ENCODE measurements around the gene NAT10. TPM values are rescaled to one million over a fixed set of nuclear protein-coding genes. Genes with fewer than 3 reads are reported as not detected.

NAT10 gene
- total RNA-seq, 1 experiment from 2014 or later = 103 TPM

DNA sequence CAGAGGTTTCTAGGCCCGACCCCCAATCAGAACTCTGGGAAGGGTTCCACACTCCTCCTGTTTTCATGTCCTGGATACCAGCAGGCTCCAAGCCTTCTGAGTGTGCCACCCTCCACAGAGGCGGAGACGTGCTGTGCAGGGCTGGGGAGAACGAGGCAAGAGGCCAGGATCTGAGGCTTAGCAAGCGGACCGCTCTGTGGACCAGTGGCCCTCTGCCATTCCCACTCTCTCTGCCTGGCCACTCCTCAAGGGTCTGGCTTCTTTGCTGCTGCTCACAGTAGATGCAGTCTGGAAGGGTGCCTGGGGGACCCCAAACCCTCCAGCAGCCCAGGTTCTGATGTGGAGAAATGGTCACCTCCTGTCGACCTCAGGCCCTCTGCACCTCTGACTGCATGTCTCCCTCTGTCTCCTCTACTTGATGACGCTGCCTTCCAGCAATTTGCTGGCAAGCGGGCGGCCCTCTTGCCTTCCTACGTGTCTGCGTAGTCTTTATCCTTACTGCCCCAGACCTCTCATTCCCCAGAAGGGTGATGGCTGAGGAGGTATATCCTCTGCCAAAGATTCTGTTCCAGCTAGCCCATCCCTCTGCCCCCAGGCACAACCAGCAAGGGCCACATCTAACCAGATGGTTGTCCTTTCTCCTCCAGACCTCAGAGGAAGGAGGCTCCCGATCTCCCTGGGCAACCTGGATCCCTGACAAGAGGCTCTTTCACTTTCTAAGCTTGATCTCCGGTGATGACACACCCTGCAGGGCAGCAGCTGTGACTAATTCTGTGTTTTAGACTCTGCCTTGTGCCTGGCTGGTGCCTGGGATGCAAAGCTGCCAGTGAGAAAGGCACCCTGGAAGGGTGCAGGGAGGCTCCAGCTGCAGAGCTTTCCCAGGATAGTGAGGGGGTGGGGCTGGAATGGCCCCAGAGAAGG is 87.3 kb downstream of the NAT10 start:
- Mint-ChIP-seq H3K27me3 (ENCODE audit: low read depth) (no peaks in the 10 kb centered on the region), H3K4me1 (peaks cover 50 to 56% of the 10 kb centered on the region in 2 experiments), H3K9me3 (no peaks in the 10 kb centered on the region), H3K27ac (peak overlapping the region in 2 of 3 experiments; percentile 19 to 62; a peak in 3 of 7 replicates), H3K36me3 (ENCODE audit: insufficient read depth in 1 of 3, low read depth in 3 of 3) (peaks cover 0 to 3% (median 0%) of the 10 kb centered on the region in 3 experiments; a peak in 1 of 7 replicates), H3K4me3 (no peak overlapping the region)
- Histone ChIP-seq H3K23me2 (ENCODE audit: insufficient read length, low read depth, low read length, poor library complexity, severe bottlenecking) (no peaks in the 10 kb centered on the region), H3K9me3 (ENCODE audit: control insufficient read depth, low read depth, low read length) (no peaks in the 10 kb centered on the region), H3K23ac (ENCODE audit: insufficient read length, low read depth, low read length) (no peak overlapping the region), H3K56ac (ENCODE audit: insufficient read length, low read depth, low read length) (no peak overlapping the region), H4K8ac (replicated peaks; ENCODE audit: insufficient read length, low read depth, low read length) (no peak overlapping the region), H3K79me1 (ENCODE audit: insufficient read depth, low read depth, low read length, poor library complexity, severe bottlenecking) (no peaks in the 10 kb centered on the region), H3K79me2 (ENCODE audit: insufficient read depth, low read length) (no peaks in the 10 kb centered on the region), H3K4me1 (ENCODE audit: insufficient read depth, low read length) (peaks cover 11% of the 10 kb centered on the region; the same call in 1 of the 2 replicates), H2BK5ac (ENCODE audit: insufficient read length, low read length) (no peak overlapping the region), H2AFZ (ENCODE audit: low read length) (no peak overlapping the region), H4K20me1 (ENCODE audit: control insufficient read depth, insufficient read depth, insufficient read length) (no peaks in the 10 kb centered on the region), H3K9ac (ENCODE audit: extremely low read depth, insufficient read length, low read length) (no peak overlapping the region), H3K4ac (ENCODE audit: low read depth, low read length) (no peak overlapping the region), H2BK120ac (ENCODE audit: low read depth, low read length, poor library complexity, severe bottlenecking) (no peak overlapping the region), H3K14ac (ENCODE audit: insufficient read depth, low read length) (no peak overlapping the region), H3K18ac (ENCODE audit: insufficient read length, low read depth, low read length) (no peak overlapping the region), H2BK20ac (ENCODE audit: low read depth, low read length, poor library complexity, severe bottlenecking) (no peak overlapping the region), H2BK12ac (ENCODE audit: insufficient read length, low read depth, low read length) (no peak overlapping the region), H4K5ac (ENCODE audit: insufficient read length, low read depth, low read length) (no peak overlapping the region), H2AK5ac (ENCODE audit: insufficient read length, low read length) (no peak overlapping the region), H3K27ac (ENCODE audit: insufficient read length, low read depth, low read length) (no peak overlapping the region), H2BK15ac (ENCODE audit: low read depth, low read length) (no peak overlapping the region), H3K4me2 (ENCODE audit: insufficient read depth, insufficient read length, low read length) (no peak overlapping the region), H4K91ac (ENCODE audit: insufficient read length, low read depth, low read length) (no peak overlapping the region), H3K27me3 (ENCODE audit: insufficient read depth, low read length) (no peaks in the 10 kb centered on the region), H3T11ph (ENCODE audit: low read length) (no peak overlapping the region)
- WGBS (ENCODE audit: extremely low coverage, insufficient read length, low lambda C conversion rate) = no CpG with 5 or more reads among the region's 14 CpGs
- TF ChIP-seq, protein P1, sequence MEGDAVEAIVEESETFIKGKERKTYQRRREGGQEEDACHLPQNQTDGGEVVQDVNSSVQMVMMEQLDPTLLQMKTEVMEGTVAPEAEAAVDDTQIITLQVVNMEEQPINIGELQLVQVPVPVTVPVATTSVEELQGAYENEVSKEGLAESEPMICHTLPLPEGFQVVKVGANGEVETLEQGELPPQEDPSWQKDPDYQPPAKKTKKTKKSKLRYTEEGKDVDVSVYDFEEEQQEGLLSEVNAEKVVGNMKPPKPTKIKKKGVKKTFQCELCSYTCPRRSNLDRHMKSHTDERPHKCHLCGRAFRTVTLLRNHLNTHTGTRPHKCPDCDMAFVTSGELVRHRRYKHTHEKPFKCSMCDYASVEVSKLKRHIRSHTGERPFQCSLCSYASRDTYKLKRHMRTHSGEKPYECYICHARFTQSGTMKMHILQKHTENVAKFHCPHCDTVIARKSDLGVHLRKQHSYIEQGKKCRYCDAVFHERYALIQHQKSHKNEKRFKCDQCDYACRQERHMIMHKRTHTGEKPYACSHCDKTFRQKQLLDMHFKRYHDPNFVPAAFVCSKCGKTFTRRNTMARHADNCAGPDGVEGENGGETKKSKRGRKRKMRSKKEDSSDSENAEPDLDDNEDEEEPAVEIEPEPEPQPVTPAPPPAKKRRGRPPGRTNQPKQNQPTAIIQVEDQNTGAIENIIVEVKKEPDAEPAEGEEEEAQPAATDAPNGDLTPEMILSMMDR (conservative IDR thresholded peaks at IDR 0.05) = no peak
- DNase-seq = no peak

Measured in H9 (cell line).